K562 (cell line): Measurements from ENCODE around the gene ECSIT. TPM values are rescaled to one million over a fixed set of nuclear protein-coding genes. Genes with fewer than 3 reads are reported as not detected.

ENCODE experiments used
- BRF1 ChIP-seq: IDR thresholded peaks from 3 replicates; pipeline ENCODE4 v1.6.1; 2011; ENCODE audit warnings: borderline replicate concordance, mild to moderate bottlenecking; ENCODE audit not compliant: insufficient read length; ENCODE audit errors: extremely low read depth
- CBFA2T2 ChIP-seq: fragments of 450-650 bp; conservative IDR thresholded peaks from 2 replicates; pipeline ENCODE4 v1.6.1; 2017; ENCODE audit warnings: mild to moderate bottlenecking
- DLX4 ChIP-seq: fragments of 250-450 bp; sonication (Bioruptor Pico); IDR thresholded peaks from 2 replicates; pipeline ENCODE4 v1.6.1; 2021; ENCODE audit warnings: mild to moderate bottlenecking
- ETV6 ChIP-seq, 3 experiments: fragments of 150-350 bp in 1 of 3; sonication (generic) in 1 of 3; formaldehyde crosslinking in 1 of 3; IDR thresholded peaks; 2 replicates each; pipeline versions ENCODE4 v1.6.1 to v1.8.0; 2014 to 2022; ENCODE audit warnings: borderline replicate concordance in 2 of 3, low read depth in 2 of 3, antibody characterized with exemption in 1 of 3, low read length in 1 of 3, mild to moderate bottlenecking in 1 of 3, missing genetic modification reagents in 1 of 3
- KAT7 ChIP-seq: sonication (generic); formaldehyde crosslinking; IDR thresholded peaks from 2 replicates; pipeline ENCODE4 v1.8.0; 2022; ENCODE audit warnings: missing genetic modification reagents, mild to moderate bottlenecking, borderline replicate concordance
- PHF8 ChIP-seq: fragments of 200-600 bp; sonication (generic); IDR thresholded peaks from 2 replicates; pipeline ENCODE4 v1.6.1; 2012; ENCODE audit warnings: mixed run types, mild to moderate bottlenecking, inconsistent platforms, low read length, moderate library complexity, borderline replicate concordance
- PHTF2 ChIP-seq: fragments of 250-450 bp; sonication (Bioruptor Pico); IDR thresholded peaks from 2 replicates; pipeline ENCODE4 v1.5.0; 2021; ENCODE audit warnings: mild to moderate bottlenecking
- ZNF184 ChIP-seq: sonication (generic); formaldehyde crosslinking; IDR thresholded peaks from 2 replicates; pipeline ENCODE4 v1.5.0; 2020; ENCODE audit warnings: missing genetic modification reagents
- ZNF507 ChIP-seq: conservative IDR thresholded peaks from 2 replicates; pipeline ENCODE4 v1.6.1; 2017; ENCODE audit warnings: missing genetic modification characterization, missing compliant biosample characterization
- ZNF561 ChIP-seq: fragments of 450-650 bp; formaldehyde crosslinking; conservative IDR thresholded peaks from 2 replicates; pipeline ENCODE4 v1.4.0; 2020; ENCODE audit warnings: mild to moderate bottlenecking, moderate library complexity
- polyA plus RNA-seq, 8 experiments: library from polyadenylated mRNA; depleted of rRNA in 4 of 8; stranded (reverse) in 5 of 8; unstranded in 3 of 8; fragments of >200 nt; fragmentation: Nextera tagmentation in 2 of 8; fragmentation: Illumina TruSeq in 1 of 8; extraction: Ambion mirVana in 2 of 8; extraction: Trizol in 1 of 8; gene quantifications; 2 replicates each; pipeline versions ENCODE4 v1.2.1 to v1.2.3, GENCODE V29; 2011 to 2014; ENCODE audit warnings: inconsistent platforms in 1 of 8, missing spikeins in 1 of 8
- total RNA-seq, 7 experiments: library from RNA; depleted of rRNA in 6 of 7; stranded (reverse); fragments of >200 nt in 6 of 7; fragmentation: Illumina TruSeq in 2 of 7; extraction: Trizol in 2 of 7; gene quantifications; 2 replicates each; pipeline versions ENCODE4 v1.2.1 to v1.2.3, GENCODE V29; 2011 to 2021; ENCODE audit warnings: low replicate concordance in 1 of 7
- TF ChIP-seq, protein P1 (sequence below): sonication (generic); formaldehyde crosslinking; IDR thresholded peaks from 2 replicates; pipeline ENCODE4 v1.8.0; 2023; ENCODE audit warnings: mild to moderate bottlenecking, missing genetic modification reagents
- TF ChIP-seq, protein P2 (sequence below): fragments of 200-800 bp; sonication (Bioruptor generic); IDR thresholded peaks from 2 replicates; pipeline ENCODE4 v1.6.1; 2016; ENCODE audit warnings: missing genetic modification characterization, missing compliant biosample characterization
- TF ChIP-seq, protein P3 (sequence below): IDR thresholded peaks from 3 replicates; pipeline ENCODE4 v1.6.1; 2011; ENCODE audit warnings: borderline replicate concordance, mild to moderate bottlenecking; ENCODE audit not compliant: insufficient read length, insufficient read depth
- TF ChIP-seq, protein P4 (sequence below): fragments of 450-650 bp; formaldehyde crosslinking; IDR thresholded peaks from 2 replicates; pipeline ENCODE4 v1.4.0; 2020; ENCODE audit warnings: mild to moderate bottlenecking, moderate library complexity

Gene ECSIT
- total and polyA plus RNA-seq, 9 of the 15 experiments (the other 6 are each of a cell fraction or from before 2014, with no cell fraction given): 1.1 to 82.5 (median 43.9) TPM

DNA sequence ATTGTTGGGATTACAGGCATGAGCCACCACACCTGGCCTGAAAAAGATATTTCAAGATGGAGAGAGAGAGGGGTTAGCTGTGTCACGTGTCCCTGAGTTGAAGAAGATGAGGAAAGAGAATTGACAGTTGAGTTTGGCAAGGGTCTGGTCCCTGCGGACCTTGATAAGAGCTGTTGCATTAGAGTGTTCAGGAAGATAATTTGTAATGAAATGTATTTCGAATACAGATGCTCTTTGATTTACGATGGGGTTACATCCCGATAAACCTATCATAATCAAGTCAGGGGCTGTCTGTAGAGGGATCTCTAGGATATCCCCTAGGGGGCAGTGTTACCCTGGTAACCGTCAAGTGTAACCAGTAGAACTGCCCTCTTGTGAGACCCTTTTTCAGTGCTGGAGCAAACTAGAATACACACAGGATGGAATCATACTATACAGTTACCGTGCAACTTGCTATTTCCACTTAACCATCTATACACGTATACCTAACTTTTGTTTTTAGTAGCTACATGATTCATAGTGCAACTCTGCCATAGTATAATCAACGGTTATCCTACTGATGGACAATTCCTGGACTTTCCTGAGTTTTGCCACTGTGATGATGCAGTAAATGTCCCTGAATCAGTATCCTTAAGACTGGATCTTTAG lies 31.6 kb upstream of the ECSIT start (continued):
- TF ChIP-seq CBFA2T2: peak; percentile 95
- no peak for TF ChIP-seq ZNF507 (tag)
- no peak for TF ChIP-seq PHTF2 (CRISPR knock-in tag)
- TF ChIP-seq, protein P1, sequence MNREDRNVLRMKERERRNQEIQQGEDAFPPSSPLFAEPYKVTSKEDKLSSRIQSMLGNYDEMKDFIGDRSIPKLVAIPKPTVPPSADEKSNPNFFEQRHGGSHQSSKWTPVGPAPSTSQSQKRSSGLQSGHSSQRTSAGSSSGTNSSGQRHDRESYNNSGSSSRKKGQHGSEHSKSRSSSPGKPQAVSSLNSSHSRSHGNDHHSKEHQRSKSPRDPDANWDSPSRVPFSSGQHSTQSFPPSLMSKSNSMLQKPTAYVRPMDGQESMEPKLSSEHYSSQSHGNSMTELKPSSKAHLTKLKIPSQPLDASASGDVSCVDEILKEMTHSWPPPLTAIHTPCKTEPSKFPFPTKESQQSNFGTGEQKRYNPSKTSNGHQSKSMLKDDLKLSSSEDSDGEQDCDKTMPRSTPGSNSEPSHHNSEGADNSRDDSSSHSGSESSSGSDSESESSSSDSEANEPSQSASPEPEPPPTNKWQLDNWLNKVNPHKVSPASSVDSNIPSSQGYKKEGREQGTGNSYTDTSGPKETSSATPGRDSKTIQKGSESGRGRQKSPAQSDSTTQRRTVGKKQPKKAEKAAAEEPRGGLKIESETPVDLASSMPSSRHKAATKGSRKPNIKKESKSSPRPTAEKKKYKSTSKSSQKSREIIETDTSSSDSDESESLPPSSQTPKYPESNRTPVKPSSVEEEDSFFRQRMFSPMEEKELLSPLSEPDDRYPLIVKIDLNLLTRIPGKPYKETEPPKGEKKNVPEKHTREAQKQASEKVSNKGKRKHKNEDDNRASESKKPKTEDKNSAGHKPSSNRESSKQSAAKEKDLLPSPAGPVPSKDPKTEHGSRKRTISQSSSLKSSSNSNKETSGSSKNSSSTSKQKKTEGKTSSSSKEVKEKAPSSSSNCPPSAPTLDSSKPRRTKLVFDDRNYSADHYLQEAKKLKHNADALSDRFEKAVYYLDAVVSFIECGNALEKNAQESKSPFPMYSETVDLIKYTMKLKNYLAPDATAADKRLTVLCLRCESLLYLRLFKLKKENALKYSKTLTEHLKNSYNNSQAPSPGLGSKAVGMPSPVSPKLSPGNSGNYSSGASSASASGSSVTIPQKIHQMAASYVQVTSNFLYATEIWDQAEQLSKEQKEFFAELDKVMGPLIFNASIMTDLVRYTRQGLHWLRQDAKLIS (CRISPR knock-in tag): peak; percentile 63; the same call in 1 of the 2 replicates
- TF ChIP-seq PHF8: no peak
- TF ChIP-seq ZNF561 (CRISPR knock-in tag): no peak
- TF ChIP-seq, protein P2, sequence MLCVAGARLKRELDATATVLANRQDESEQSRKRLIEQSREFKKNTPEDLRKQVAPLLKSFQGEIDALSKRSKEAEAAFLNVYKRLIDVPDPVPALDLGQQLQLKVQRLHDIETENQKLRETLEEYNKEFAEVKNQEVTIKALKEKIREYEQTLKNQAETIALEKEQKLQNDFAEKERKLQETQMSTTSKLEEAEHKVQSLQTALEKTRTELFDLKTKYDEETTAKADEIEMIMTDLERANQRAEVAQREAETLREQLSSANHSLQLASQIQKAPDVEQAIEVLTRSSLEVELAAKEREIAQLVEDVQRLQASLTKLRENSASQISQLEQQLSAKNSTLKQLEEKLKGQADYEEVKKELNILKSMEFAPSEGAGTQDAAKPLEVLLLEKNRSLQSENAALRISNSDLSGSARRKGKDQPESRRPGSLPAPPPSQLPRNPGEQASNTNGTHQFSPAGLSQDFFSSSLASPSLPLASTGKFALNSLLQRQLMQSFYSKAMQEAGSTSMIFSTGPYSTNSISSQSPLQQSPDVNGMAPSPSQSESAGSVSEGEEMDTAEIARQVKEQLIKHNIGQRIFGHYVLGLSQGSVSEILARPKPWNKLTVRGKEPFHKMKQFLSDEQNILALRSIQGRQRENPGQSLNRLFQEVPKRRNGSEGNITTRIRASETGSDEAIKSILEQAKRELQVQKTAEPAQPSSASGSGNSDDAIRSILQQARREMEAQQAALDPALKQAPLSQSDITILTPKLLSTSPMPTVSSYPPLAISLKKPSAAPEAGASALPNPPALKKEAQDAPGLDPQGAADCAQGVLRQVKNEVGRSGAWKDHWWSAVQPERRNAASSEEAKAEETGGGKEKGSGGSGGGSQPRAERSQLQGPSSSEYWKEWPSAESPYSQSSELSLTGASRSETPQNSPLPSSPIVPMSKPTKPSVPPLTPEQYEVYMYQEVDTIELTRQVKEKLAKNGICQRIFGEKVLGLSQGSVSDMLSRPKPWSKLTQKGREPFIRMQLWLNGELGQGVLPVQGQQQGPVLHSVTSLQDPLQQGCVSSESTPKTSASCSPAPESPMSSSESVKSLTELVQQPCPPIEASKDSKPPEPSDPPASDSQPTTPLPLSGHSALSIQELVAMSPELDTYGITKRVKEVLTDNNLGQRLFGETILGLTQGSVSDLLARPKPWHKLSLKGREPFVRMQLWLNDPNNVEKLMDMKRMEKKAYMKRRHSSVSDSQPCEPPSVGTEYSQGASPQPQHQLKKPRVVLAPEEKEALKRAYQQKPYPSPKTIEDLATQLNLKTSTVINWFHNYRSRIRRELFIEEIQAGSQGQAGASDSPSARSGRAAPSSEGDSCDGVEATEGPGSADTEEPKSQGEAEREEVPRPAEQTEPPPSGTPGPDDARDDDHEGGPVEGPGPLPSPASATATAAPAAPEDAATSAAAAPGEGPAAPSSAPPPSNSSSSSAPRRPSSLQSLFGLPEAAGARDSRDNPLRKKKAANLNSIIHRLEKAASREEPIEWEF (CRISPR knock-in tag): no peak
- TF ChIP-seq, protein P3, sequence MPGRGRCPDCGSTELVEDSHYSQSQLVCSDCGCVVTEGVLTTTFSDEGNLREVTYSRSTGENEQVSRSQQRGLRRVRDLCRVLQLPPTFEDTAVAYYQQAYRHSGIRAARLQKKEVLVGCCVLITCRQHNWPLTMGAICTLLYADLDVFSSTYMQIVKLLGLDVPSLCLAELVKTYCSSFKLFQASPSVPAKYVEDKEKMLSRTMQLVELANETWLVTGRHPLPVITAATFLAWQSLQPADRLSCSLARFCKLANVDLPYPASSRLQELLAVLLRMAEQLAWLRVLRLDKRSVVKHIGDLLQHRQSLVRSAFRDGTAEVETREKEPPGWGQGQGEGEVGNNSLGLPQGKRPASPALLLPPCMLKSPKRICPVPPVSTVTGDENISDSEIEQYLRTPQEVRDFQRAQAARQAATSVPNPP: no peak
- TF ChIP-seq, protein P4, sequence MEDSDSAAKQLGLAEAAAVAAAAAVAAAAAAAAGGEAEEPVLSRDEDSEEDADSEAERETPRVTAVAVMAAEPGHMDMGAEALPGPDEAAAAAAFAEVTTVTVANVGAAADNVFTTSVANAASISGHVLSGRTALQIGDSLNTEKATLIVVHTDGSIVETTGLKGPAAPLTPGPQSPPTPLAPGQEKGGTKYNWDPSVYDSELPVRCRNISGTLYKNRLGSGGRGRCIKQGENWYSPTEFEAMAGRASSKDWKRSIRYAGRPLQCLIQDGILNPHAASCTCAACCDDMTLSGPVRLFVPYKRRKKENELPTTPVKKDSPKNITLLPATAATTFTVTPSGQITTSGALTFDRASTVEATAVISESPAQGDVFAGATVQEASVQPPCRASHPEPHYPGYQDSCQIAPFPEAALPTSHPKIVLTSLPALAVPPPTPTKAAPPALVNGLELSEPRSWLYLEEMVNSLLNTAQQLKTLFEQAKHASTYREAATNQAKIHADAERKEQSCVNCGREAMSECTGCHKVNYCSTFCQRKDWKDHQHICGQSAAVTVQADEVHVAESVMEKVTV (CRISPR knock-in tag): peak; percentile 83
- TF ChIP-seq KAT7 (CRISPR knock-in tag): no peak
- no peak for TF ChIP-seq DLX4
- no peak for TF ChIP-seq BRF1
- no peak for TF ChIP-seq ETV6 (IDR thresholded peaks at IDR 0.05; ENCODE audit: borderline replicate concordance in 1 of 2, low read depth in 2 of 2, low read length in 1 of 2)
- TF ChIP-seq ETV6 (CRISPR knock-in tag; IDR thresholded peaks at IDR 0.05; ENCODE audit: borderline replicate concordance): no peak
- TF ChIP-seq ZNF184: no peak
